ENCODE measurements around the gene DGKI. TPM values are rescaled to one million over a fixed set of nuclear protein-coding genes. Genes with fewer than 3 reads are reported as not detected.

The DGKI gene
- total RNA-seq, 1 experiment from 2014 or later: 0.55 TPM

DNA sequence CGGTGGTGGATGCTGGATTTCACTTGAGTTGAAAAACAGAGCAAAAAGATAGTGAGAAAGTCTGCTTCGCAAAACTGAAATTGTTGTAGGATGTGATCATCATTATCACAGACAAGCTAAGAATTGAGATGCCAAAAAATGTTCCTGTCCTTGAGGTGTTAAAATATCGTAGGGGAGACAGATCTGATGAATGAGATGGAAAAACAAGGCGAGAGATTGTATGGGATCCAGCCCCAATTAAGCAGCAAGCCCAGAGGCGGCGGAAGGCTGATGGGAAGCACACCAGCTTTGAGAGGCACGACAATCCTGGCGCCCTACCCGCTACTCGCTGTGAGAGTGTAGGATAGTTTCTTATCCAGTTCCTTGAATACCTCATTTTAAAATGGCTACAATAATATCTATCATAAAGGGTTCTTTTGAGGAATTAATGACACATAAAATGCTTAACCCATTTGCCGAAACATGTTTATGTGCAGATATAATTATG is 372.2 kb downstream of the DGKI start:
- no peak for DNase-seq
- no peak overlapping the region for H3K4ac ChIP-seq (ENCODE audit: low read depth, low read length)
- no peak overlapping the region for H3K14ac ChIP-seq (ENCODE audit: insufficient read depth, low read length)
- Mint-ChIP-seq H3K27me3 (ENCODE audit: low read depth) (no peaks in the 10 kb centered on the region), H3K27ac (peak overlapping the region in 1 of 3 experiments; percentile 46; a peak in 2 of 7 replicates), H3K4me1 (peaks cover 0 to 5% of the 10 kb centered on the region in 2 experiments; a peak in 2 of 4 replicates), H3K9me3 (no peaks in the 10 kb centered on the region), H3K4me3 (no peak overlapping the region), H3K36me3 (ENCODE audit: insufficient read depth in 1 of 3, low read depth in 3 of 3) (no peaks in the 10 kb centered on the region)
- no peak overlapping the region for H3K23ac ChIP-seq (ENCODE audit: insufficient read length, low read depth, low read length)
- H3K56ac ChIP-seq (ENCODE audit: insufficient read length, low read depth, low read length): no peak overlapping the region
- no peak overlapping the region for H4K8ac ChIP-seq (replicated peaks; ENCODE audit: insufficient read length, low read depth, low read length)
- H3K9me3 ChIP-seq (ENCODE audit: control insufficient read depth, low read depth, low read length): no peaks in the 10 kb centered on the region
- H2BK15ac ChIP-seq (ENCODE audit: low read depth, low read length): no peak overlapping the region
- no peaks in the 10 kb centered on the region for H3K27me3 ChIP-seq (ENCODE audit: insufficient read depth, low read length)
- no peak overlapping the region for H2BK5ac ChIP-seq (ENCODE audit: insufficient read length, low read length)
- no peaks in the 10 kb centered on the region for H3K79me2 ChIP-seq (ENCODE audit: insufficient read depth, low read length)
- WGBS (ENCODE audit: extremely low coverage, insufficient read length, low lambda C conversion rate): no CpG with 5 or more reads among the region's 11 CpGs
- no peaks in the 10 kb centered on the region for H3K4me1 ChIP-seq (ENCODE audit: insufficient read depth, low read length)
- no peak overlapping the region for H2BK120ac ChIP-seq (ENCODE audit: low read depth, low read length, poor library complexity, severe bottlenecking)
- no peak overlapping the region for H2BK12ac ChIP-seq (ENCODE audit: insufficient read length, low read depth, low read length)
- H3K9ac ChIP-seq (ENCODE audit: extremely low read depth, insufficient read length, low read length): no peak overlapping the region
- H3K79me1 ChIP-seq (ENCODE audit: insufficient read depth, low read depth, low read length, poor library complexity, severe bottlenecking): no peaks in the 10 kb centered on the region
- no peaks in the 10 kb centered on the region for H3K23me2 ChIP-seq (ENCODE audit: insufficient read length, low read depth, low read length, poor library complexity, severe bottlenecking)
- no peak overlapping the region for H3K27ac ChIP-seq (ENCODE audit: insufficient read length, low read depth, low read length)
- H3T11ph ChIP-seq (ENCODE audit: low read length): no peak overlapping the region
- H2AK5ac ChIP-seq (ENCODE audit: insufficient read length, low read length): no peak overlapping the region
- H2BK20ac ChIP-seq (ENCODE audit: low read depth, low read length, poor library complexity, severe bottlenecking): no peak overlapping the region
- H4K5ac ChIP-seq (ENCODE audit: insufficient read length, low read depth, low read length): no peak overlapping the region
- H2AFZ ChIP-seq (ENCODE audit: low read length): no peak overlapping the region
- H4K20me1 ChIP-seq (ENCODE audit: control insufficient read depth, insufficient read depth, insufficient read length): no peaks in the 10 kb centered on the region
- no peak overlapping the region for H4K91ac ChIP-seq (ENCODE audit: insufficient read length, low read depth, low read length)
- H3K18ac ChIP-seq (ENCODE audit: insufficient read length, low read depth, low read length): no peak overlapping the region
- TF ChIP-seq, protein P1, sequence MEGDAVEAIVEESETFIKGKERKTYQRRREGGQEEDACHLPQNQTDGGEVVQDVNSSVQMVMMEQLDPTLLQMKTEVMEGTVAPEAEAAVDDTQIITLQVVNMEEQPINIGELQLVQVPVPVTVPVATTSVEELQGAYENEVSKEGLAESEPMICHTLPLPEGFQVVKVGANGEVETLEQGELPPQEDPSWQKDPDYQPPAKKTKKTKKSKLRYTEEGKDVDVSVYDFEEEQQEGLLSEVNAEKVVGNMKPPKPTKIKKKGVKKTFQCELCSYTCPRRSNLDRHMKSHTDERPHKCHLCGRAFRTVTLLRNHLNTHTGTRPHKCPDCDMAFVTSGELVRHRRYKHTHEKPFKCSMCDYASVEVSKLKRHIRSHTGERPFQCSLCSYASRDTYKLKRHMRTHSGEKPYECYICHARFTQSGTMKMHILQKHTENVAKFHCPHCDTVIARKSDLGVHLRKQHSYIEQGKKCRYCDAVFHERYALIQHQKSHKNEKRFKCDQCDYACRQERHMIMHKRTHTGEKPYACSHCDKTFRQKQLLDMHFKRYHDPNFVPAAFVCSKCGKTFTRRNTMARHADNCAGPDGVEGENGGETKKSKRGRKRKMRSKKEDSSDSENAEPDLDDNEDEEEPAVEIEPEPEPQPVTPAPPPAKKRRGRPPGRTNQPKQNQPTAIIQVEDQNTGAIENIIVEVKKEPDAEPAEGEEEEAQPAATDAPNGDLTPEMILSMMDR (conservative IDR thresholded peaks at IDR 0.05): no peak
- H3K4me2 ChIP-seq (ENCODE audit: insufficient read depth, insufficient read length, low read length): no peak overlapping the region
